Suprapubic skin (tissue), 4 donors: ENCODE data around the gene ZSCAN31. TPM values are rescaled to one million over a fixed set of nuclear protein-coding genes. Genes with fewer than 3 reads are reported as not detected.

Source experiments
- DNase-seq, 2 donors: peaks; one replicate each; pipeline ENCODE4 v3.0.0-alpha.2; 2019; ENCODE audit warnings: low spot score in 2 of 2
- H3K27ac ChIP-seq: fragments of 200-600 bp; sonication (generic); one replicate; pipeline ENCODE4 v1.5.1; 2019
- H3K27me3 ChIP-seq: fragments of 200-600 bp; sonication (generic); one replicate; pipeline ENCODE4 v1.5.1; 2019
- H3K36me3 ChIP-seq: fragments of 200-600 bp; sonication (generic); one replicate; pipeline ENCODE4 v1.5.1; 2019
- H3K4me1 ChIP-seq: fragments of 200-600 bp; sonication (generic); one replicate; pipeline ENCODE4 v1.5.1; 2019
- H3K4me3 ChIP-seq: fragments of 200-600 bp; sonication (generic); one replicate; pipeline ENCODE4 v1.5.1; 2019; ENCODE audit warnings: mild to moderate bottlenecking
- H3K9me3 ChIP-seq: fragments of 200-600 bp; sonication (generic); one replicate; pipeline ENCODE4 v1.5.1; 2019
- CTCF ChIP-seq, 2 donors: fragments of 200-600 bp in 1 of 2; fragments of 450-650 bp in 1 of 2; sonication (generic) in 1 of 2; IDR thresholded peaks; one replicate each; pipeline ENCODE4 v1.5.1; 2016 to 2019; ENCODE audit warnings: antibody characterized with exemption in 2 of 2, mild to moderate bottlenecking in 1 of 2, moderate library complexity in 1 of 2
- EP300 ChIP-seq: sonication (generic); formaldehyde crosslinking; IDR thresholded peaks from one replicate; pipeline ENCODE4 v1.6.1; 2017; ENCODE audit warnings: antibody characterized with exemption
- POLR2A ChIP-seq, 2 donors: fragments of 450-650 bp; IDR thresholded peaks; one replicate each; pipeline ENCODE4 v1.6.1; 2017; ENCODE audit warnings: antibody characterized with exemption in 2 of 2, mild to moderate bottlenecking in 2 of 2, moderate library complexity in 2 of 2
- POLR2AphosphoS5 ChIP-seq, 3 donors: sonication (generic); formaldehyde crosslinking; IDR thresholded peaks; one replicate each; pipeline ENCODE4 v1.6.1; 2017; ENCODE audit warnings: antibody characterized with exemption in 3 of 3
- WGBS: methylation state at CpG from one replicate; pipeline ENCODE4 v1.1.5; 2018; 5-methylcytosine and 5-hydroxymethylcytosine counted together
- total RNA-seq, 4 donors: library from RNA; depleted of rRNA; stranded (reverse); fragments of >200 nt; gene quantifications; one replicate each; pipeline ENCODE4 v1.1.0, GENCODE V29; 2016

The ZSCAN31 gene
- total RNA-seq, 4 donors from 2014 or later = 2.8 to 11.3 (median 10.7) TPM

GRCh38 chr6:28356666-28357020 lies 20.7 kb upstream of the ZSCAN31 start:
- Histone ChIP-seq H3K9me3 (no peaks in the 10 kb centered on the region), H3K4me3 (no peak overlapping the region), H3K4me1 (peaks cover 28% of the 10 kb centered on the region), H3K27me3 (no peaks in the 10 kb centered on the region), H3K36me3 (peaks cover 12% of the 10 kb centered on the region), H3K27ac (no peak overlapping the region)
- DNase-seq = no peak
- TF ChIP-seq POLR2AphosphoS5 (IDR thresholded peaks at IDR 0.05) = no peak
- TF ChIP-seq EP300 = no peak
- no peak for TF ChIP-seq CTCF (IDR thresholded peaks at IDR 0.05)
- TF ChIP-seq POLR2A (IDR thresholded peaks at IDR 0.05) = no peak
- 80% methylated on average over 7 of the region's 7 CpGs for WGBS

DNA sequence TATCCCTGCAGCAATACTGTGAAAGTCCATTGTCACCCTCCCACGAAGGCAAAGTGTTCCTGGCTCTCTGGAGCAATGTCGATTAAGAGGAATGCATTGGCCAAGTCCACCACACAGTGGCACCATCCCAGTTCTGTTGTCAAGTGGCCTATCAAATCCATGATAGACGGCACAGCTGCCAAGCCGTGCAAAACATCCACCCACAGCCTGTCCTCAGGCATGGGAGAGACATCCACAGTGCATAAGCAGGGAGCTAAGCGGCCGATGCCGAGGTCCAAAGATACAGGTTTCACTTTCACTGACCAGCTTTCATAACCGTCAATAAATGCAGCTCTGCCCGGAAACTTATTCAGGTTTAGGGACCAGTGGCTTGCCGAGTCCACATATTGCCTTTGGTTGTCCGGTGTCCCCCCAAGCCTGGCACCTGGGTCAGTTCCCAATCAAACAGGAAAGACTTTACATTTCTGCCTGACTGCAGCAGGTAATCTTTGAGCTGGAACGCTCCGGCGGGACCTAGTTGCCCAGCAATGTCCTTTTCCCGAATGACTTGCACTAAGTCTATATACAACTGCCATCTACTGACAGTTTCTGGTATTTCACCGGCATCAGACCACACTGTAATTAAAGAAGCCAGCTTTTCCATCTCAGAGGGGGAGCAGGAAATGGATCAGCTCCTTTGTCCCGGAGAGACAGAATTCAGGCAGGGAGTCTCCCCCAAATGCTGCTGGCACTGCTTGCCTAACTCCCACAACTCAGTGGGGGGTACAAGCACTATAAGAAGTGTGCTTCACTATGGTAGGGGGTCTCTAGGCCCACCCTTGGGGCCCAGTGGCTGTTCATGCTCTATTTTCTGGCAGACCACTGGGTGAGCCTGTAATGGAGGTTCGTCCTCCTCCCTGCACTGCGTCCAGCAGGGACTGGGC lies 20.1 kb upstream of the ZSCAN31 start:
- peak overlapping the region; percentile 83 for H3K27ac ChIP-seq
- 4% methylated on average over 16 of the region's 19 CpGs for WGBS

DNA sequence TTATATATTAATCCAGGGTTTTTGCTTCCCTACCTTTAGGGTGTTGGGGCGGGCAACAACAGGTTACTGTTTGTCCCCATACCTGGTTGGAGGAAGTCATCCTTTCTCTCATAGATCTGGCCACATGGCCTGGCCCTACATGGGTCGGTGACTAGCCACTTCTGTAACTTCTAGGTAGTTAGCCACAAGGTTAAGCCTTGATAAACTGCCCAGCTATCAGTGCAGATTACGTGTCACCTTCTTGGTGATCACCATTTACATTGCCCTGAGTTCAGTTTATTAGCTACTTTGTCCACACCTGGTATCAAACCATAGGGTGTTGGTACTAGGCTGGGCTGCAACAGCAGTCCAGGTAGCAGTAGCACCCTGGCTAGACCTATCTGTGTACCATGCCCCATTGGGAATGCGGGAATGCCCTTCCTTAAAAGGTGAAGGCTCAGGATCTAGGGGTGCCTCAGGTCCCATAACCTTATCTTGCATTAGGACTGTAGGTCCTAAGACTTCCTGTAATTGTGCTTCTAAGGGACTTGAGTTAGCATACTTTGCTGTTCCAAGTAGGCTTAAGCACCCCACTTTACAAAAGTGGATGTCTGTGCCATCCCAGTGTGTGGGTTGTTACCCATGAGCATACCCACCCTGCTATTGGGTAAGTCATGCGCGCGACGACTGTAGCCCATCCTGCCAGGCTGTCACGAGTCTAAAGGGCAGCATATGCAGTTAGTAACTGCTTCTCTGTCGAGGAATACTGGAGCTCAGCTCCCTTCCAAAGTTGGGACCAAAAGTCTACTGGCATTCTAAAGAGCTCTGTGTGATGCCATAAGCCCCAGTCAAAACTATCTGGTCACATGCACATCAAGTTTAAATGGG lies 19.0 kb upstream of the ZSCAN31 start:
- 84% methylated on average over 10 of the region's 10 CpGs for WGBS
- Histone ChIP-seq H3K36me3 (peaks cover 7% of the 10 kb centered on the region), H3K9me3 (no peaks in the 10 kb centered on the region), H3K4me3 (peak overlapping the region; percentile 66), H3K27me3 (no peaks in the 10 kb centered on the region), H3K27ac (peak overlapping the region; percentile 83), H3K4me1 (peaks cover 41% of the 10 kb centered on the region)
- no peak for DNase-seq
- TF ChIP-seq EP300 = no peak
- TF ChIP-seq CTCF (IDR thresholded peaks at IDR 0.05) = no peak
- no peak for TF ChIP-seq POLR2AphosphoS5 (IDR thresholded peaks at IDR 0.05)
- TF ChIP-seq POLR2A (IDR thresholded peaks at IDR 0.05) = no peak

More for the DNA sequence above, 20.1 kb upstream of the ZSCAN31 start:
- peak; percentile 77 to 86 for DNase-seq
- H3K27me3 ChIP-seq = no peaks in the 10 kb centered on the region
- H3K4me1 ChIP-seq = peaks cover 33% of the 10 kb centered on the region
- H3K4me3 ChIP-seq = peak overlapping the region; percentile 66
- peaks cover 12% of the 10 kb centered on the region for H3K36me3 ChIP-seq
- no peaks in the 10 kb centered on the region for H3K9me3 ChIP-seq
- TF ChIP-seq POLR2AphosphoS5 (IDR thresholded peaks at IDR 0.05) (no peak), CTCF (IDR thresholded peaks at IDR 0.05) (peak; percentile 73 to 91), EP300 (no peak), POLR2A (IDR thresholded peaks at IDR 0.05) (no peak)

- Histone ChIP-seq H3K4me1 (peaks cover 45% of the 10 kb centered on the region), H3K36me3 (no peaks in the 10 kb centered on the region), H3K9me3 (no peaks in the 10 kb centered on the region), H3K27me3 (no peaks in the 10 kb centered on the region), H3K27ac (peak overlapping the region; percentile 83), H3K4me3 (peak overlapping the region; percentile 21)
- TF ChIP-seq CTCF (IDR thresholded peaks at IDR 0.05) (no peak), POLR2A (IDR thresholded peaks at IDR 0.05) (no peak), POLR2AphosphoS5 (IDR thresholded peaks at IDR 0.05) (no peak), EP300 (no peak)
- WGBS = 63% methylated on average over 11 of the region's 11 CpGs
- no peak for DNase-seq
Measured at GRCh38 chr6:28353981-28354676, 18.2 kb upstream of the ZSCAN31 start.
